Ovary (tissue), 3 donors: Measurements from ENCODE around the gene DKK2.

ENCODE experiments used
- CTCF ChIP-seq, 3 donors: fragments of 450-650 bp in 2 of 3; fragments of 200-600 bp in 1 of 3; IDR thresholded peaks; one replicate each; pipeline versions ENCODE4 v1.5.1 to v1.8.0; 2016 to 2022; ENCODE audit warnings: antibody characterized with exemption in 3 of 3, mild to moderate bottlenecking in 1 of 3
- EP300 ChIP-seq: sonication (generic); formaldehyde crosslinking; IDR thresholded peaks from one replicate; pipeline ENCODE4 v1.6.1; 2017; ENCODE audit warnings: antibody characterized with exemption
- donor health status: DM: no; HTN: no; CAD: no.

- TF ChIP-seq CTCF (IDR thresholded peaks at IDR 0.05): no peak
- no peak for TF ChIP-seq EP300
Observed at GRCh38 chr4:107035819-107036583, at the start of gene DKK2.
